ENCODE results near the gene RORC. TPM values are rescaled to one million over a fixed set of nuclear protein-coding genes. Genes with fewer than 3 reads are reported as not detected.

The RORC gene
- total RNA-seq, 1 donor from 2014 or later, result 13.7 TPM

- DNase-seq, result peak; percentile 66
These were observed 16.4 kb upstream of the RORC start for GRCh38 chr1:151847867-151848596.

- DNase-seq, result no peak
These were observed 15.2 kb upstream of the RORC start for GRCh38 chr1:151846686-151847237.

- DNase-seq, result no peak
These were observed 14.5 kb upstream of the RORC start for GRCh38 chr1:151846062-151846568.

- no peak for DNase-seq
These were observed 11.8 kb upstream of the RORC start for GRCh38 chr1:151843398-151843797.

GRCh38 chr1:151841141-151841540, 9.5 kb upstream of the RORC start:
- no peak for DNase-seq

- no peak for DNase-seq
These were observed 8.8 kb upstream of the RORC start for GRCh38 chr1:151840421-151840820.

- DNase-seq, result peak; percentile 74
These were observed 8.1 kb upstream of the RORC start, which contains the start of gene C2CD4D for GRCh38 chr1:151839457-151840403. Gene C2CD4D (minus strand): TSS chr1:151839820. CDS start chr1:151838989, 831 bp downstream.

- DNase-seq, result no peak
These were observed 7.4 kb upstream of the RORC start for GRCh38 chr1:151839082-151839412.

- DNase-seq, result peak; percentile 40
These were observed 6.8 kb upstream of the RORC start for GRCh38 chr1:151838222-151839081.

GRCh38 chr1:151837884-151838221, 6.3 kb upstream of the RORC start:
- no peak for DNase-seq

GRCh38 chr1:151837197-151837596, 5.6 kb upstream of the RORC start:
- no peak for DNase-seq

- DNase-seq, result no peak
These were observed 4.0 kb upstream of the RORC start for GRCh38 chr1:151835596-151835995.

- no peak for DNase-seq
These were observed 2.6 kb upstream of the RORC start for GRCh38 chr1:151834239-151834638.

- DNase-seq, result no peak
These were observed 1.7 kb upstream of the RORC start for GRCh38 chr1:151833172-151833900.

- peak; percentile 68 for DNase-seq
These were observed 847 bp upstream of the RORC start for GRCh38 chr1:151832318-151832980.

GRCh38 chr1:151831256-151831591, 378 bp downstream of the RORC start:
- no peak for DNase-seq

GRCh38 chr1:151830055-151830454, 1.5 kb downstream of the RORC start:
- no peak for DNase-seq

GRCh38 chr1:151829352-151830046, 2.1 kb downstream of the RORC start:
- no peak for DNase-seq

GRCh38 chr1:151828921-151829320, 2.7 kb downstream of the RORC start:
- DNase-seq, result peak; percentile 57

GRCh38 chr1:151827853-151828252, 3.7 kb downstream of the RORC start:
- no peak for DNase-seq
